ENCODE measurements around the gene CHD5.

The CHD5 gene

DNA sequence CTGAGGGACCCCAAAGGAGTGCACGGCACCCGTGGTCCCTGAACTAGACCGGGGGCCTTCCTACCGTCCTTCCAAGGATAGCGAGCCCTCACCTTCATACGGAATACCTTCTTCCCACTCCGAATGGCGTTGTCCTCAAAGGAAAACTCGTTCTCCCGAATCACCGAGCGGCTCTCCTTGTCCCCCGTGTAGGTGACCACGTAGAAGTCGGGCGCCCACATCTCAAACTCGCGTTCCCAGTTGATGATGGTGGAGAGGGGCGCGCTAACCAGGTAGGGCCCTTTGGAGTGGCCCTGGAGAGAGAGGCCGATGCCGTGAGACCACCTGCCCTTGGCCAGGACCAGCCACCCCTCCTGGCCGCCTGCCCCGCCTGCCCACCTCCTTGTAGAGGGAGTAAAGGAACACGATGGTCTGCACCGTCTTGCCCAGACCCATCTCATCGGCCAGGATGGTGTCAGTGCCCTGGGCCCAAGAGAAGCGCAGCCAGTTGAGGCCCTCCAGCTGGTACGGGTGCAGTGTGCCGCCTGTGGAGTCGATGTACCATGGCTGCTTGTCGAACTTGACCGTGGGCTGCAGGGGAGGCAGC, 38.0 kb downstream of the CHD5 start:
- no peak overlapping the region for H3K4me3 ChIP-seq (ENCODE audit: low read depth, low read length)
- in situ Hi-C loops (cut with HindIII; ENCODE audit: low pct_ligation_motif_present, low sequenced_read_pairs) = no loop called here
- H3K27ac ChIP-seq = no peak overlapping the region
- no peak for DNase-seq
- TF ChIP-seq, protein P1, sequence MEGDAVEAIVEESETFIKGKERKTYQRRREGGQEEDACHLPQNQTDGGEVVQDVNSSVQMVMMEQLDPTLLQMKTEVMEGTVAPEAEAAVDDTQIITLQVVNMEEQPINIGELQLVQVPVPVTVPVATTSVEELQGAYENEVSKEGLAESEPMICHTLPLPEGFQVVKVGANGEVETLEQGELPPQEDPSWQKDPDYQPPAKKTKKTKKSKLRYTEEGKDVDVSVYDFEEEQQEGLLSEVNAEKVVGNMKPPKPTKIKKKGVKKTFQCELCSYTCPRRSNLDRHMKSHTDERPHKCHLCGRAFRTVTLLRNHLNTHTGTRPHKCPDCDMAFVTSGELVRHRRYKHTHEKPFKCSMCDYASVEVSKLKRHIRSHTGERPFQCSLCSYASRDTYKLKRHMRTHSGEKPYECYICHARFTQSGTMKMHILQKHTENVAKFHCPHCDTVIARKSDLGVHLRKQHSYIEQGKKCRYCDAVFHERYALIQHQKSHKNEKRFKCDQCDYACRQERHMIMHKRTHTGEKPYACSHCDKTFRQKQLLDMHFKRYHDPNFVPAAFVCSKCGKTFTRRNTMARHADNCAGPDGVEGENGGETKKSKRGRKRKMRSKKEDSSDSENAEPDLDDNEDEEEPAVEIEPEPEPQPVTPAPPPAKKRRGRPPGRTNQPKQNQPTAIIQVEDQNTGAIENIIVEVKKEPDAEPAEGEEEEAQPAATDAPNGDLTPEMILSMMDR (IDR thresholded peaks at IDR 0.05; ENCODE audit: low read depth, low read length, missing control alignments) = no peak
- peaks cover 8% of the 10 kb centered on the region for H3K27me3 ChIP-seq (replicated peaks)
- H3K36me3 ChIP-seq (replicated peaks) = no peaks in the 10 kb centered on the region

DNA sequence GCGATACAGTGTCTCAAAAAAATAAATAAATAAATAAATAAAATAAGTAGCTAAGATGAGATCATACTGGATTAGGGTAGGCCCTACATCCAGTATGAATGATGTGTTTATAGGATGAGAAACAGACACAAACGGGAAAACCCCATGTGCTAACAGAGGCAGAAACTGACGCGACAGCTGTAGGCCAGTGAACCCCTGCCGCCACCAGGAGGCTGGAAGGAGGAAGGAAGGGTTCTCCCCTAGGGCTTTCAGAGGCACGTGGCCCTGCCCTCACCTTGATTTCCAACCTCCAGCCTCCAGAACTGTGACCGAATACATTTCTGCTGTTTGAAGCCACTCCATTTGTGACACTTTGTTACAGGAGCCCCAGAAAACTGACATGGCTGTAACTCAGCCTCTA, 38.5 kb downstream of the CHD5 start:
- in situ Hi-C loops (cut with HindIII; ENCODE audit: low pct_ligation_motif_present, low sequenced_read_pairs) = no loop called here
- no peak overlapping the region for H3K27ac ChIP-seq
- TF ChIP-seq, protein P1 (IDR thresholded peaks at IDR 0.05; ENCODE audit: low read depth, low read length, missing control alignments) = peak; percentile 20
- H3K36me3 ChIP-seq (replicated peaks) = no peaks in the 10 kb centered on the region
- peaks cover 8% of the 10 kb centered on the region for H3K27me3 ChIP-seq (replicated peaks)
- DNase-seq = no peak
- no peak overlapping the region for H3K4me3 ChIP-seq (ENCODE audit: low read depth, low read length)

DNA sequence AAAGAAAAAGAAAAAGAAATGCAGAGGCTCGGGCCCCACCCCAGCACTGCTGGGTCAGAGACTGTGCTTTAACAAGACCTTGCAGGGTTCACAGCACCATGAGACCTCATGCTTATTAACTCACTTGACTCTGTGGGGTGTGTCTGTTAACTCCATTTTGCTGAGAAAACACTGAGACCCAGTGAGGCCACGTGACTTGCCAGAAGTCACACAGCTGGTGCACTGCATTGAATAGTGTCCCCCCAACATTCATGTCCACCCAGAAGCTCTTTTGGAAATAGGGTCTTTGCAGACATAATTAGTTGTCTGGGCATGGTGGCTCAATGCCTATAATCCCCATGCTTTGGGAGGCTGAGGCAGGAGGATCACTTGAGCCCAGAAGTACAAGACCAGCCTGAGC, 39.7 kb downstream of the CHD5 start:
- DNase-seq = no peak
- Histone ChIP-seq H3K27me3 (replicated peaks) (peaks cover 8% of the 10 kb centered on the region), H3K4me3 (ENCODE audit: low read depth, low read length) (no peak overlapping the region), H3K36me3 (replicated peaks) (no peaks in the 10 kb centered on the region), H3K27ac (no peak overlapping the region)
- TF ChIP-seq, protein P1 (IDR thresholded peaks at IDR 0.05; ENCODE audit: low read depth, low read length, missing control alignments) = no peak
- in situ Hi-C loops (cut with HindIII; ENCODE audit: low pct_ligation_motif_present, low sequenced_read_pairs) = no loop called here

DNA sequence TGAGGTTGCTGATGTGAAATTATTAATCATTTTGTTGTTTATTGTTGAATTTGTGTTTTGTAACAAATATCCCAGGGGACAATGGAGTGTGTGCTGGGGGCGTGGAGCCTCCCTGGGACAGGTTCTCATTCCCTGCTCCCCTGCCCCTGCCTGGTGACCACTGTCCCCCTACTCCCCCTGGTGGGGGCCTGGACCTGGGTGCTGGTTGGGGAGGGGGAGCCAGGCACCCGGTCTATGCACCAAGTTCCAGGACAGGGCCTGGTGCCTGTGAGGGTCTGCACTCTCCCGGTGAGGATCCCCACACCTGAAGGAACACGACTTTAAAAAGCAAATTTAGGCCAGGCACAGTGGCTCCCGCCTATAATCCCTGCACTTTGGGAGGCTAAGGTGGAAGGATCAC, 42.4 kb downstream of the CHD5 start:
- TF ChIP-seq, protein P1 (IDR thresholded peaks at IDR 0.05; ENCODE audit: low read depth, low read length, missing control alignments) = peak; percentile 15
- H3K36me3 ChIP-seq (replicated peaks) = no peaks in the 10 kb centered on the region
- in situ Hi-C loops (cut with HindIII; ENCODE audit: low pct_ligation_motif_present, low sequenced_read_pairs) = no loop called here
- no peak for DNase-seq
- no peak overlapping the region for H3K4me3 ChIP-seq (ENCODE audit: low read depth, low read length)
- no peak overlapping the region for H3K27ac ChIP-seq
- no peaks in the 10 kb centered on the region for H3K27me3 ChIP-seq (replicated peaks)

DNA sequence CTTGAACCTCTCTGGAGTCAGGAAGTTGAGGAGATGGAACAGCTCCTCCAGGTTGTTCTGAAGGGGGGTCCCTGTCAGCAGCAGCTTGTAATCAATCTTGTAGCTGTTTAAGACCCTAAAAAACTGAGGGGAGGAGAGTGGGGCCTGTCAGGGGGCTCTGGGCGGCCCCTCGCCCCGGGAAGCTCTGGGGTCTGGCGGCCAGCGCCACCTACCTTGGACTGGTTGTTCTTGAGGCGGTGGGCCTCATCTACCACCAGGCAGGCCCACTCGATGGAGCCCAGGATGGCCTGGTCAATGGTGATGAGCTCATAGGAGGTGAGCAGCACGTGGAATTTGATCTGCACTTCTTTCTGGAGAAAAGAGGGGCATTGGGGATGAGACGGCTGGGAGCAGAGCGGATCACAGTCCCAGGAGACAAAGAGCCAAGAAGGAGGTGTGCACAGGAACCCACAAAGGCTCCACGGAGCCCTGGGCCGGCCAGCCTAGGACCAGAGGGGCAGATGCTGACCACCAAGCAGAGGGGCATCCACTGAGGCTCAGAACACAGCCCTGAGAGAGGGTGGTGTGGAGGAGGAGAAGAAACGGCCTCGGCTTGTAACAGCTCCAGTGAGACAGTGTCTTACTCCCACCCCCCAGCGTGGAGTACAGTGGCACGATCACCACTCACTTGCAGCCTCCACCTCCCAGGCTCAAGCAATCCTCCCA, 43.5 kb downstream of the CHD5 start:
- Histone ChIP-seq H3K36me3 (replicated peaks) (no peaks in the 10 kb centered on the region), H3K4me3 (ENCODE audit: low read depth, low read length) (no peak overlapping the region), H3K27me3 (replicated peaks) (no peaks in the 10 kb centered on the region), H3K27ac (no peak overlapping the region)
- in situ Hi-C loops (cut with HindIII; ENCODE audit: low pct_ligation_motif_present, low sequenced_read_pairs) = no loop called here
- no peak for DNase-seq
- TF ChIP-seq, protein P1 (IDR thresholded peaks at IDR 0.05; ENCODE audit: low read depth, low read length, missing control alignments) = no peak
